HL-60 (cell line): Measurements from ENCODE around the gene XRCC5.

Source experiments
- DNase-seq, 2 experiments: peaks; one replicate each; pipeline ENCODE4 v3.0.0-alpha.2; 2010 to 2020; ENCODE audit warnings: low read depth in 1 of 2, low spot score in 1 of 2
- H3K27ac ChIP-seq: fragments of 250-450 bp; sonication (Bioruptor Pico); replicated peaks from 2 replicates; pipeline ENCODE4 v1.5.1; 2020; ENCODE audit warnings: mild to moderate bottlenecking, moderate library complexity
- H3K27me3 ChIP-seq: fragments of 250-450 bp; sonication (Bioruptor Pico); 2 replicates; pipeline ENCODE4 v1.5.1; 2021; ENCODE audit warnings: mild to moderate bottlenecking, moderate library complexity; ENCODE audit not compliant: insufficient read depth, poor library complexity, severe bottlenecking
- H3K4me3 ChIP-seq: replicated peaks from 2 replicates; pipeline ENCODE4 v1.5.1; 2011; ENCODE audit warnings: mild to moderate bottlenecking, control low read depth, low read length; ENCODE audit not compliant: insufficient read depth
- GABPA ChIP-seq: IDR thresholded peaks from 2 replicates; pipeline ENCODE4 v1.6.1; 2012; ENCODE audit warnings: low read depth
- POLR2AphosphoS5 ChIP-seq: IDR thresholded peaks from 2 replicates; pipeline ENCODE4 v1.6.1; 2012; ENCODE audit warnings: low read depth
- SPI1 ChIP-seq: IDR thresholded peaks from 2 replicates; pipeline ENCODE4 v1.6.1; 2012; ENCODE audit warnings: low read depth, mild to moderate bottlenecking, borderline replicate concordance
- TF ChIP-seq, protein P1 (sequence below): IDR thresholded peaks from 2 replicates; pipeline ENCODE4 v1.6.1; 2012; ENCODE audit warnings: low read depth; ENCODE audit not compliant: insufficient replicate concordance
- TF ChIP-seq, protein P2 (sequence below): IDR thresholded peaks from one replicate; pipeline ENCODE4 v1.5.1; 2011; ENCODE audit warnings: low read length, control low read depth, inconsistent platforms; ENCODE audit not compliant: insufficient read depth

Gene XRCC5

DNA sequence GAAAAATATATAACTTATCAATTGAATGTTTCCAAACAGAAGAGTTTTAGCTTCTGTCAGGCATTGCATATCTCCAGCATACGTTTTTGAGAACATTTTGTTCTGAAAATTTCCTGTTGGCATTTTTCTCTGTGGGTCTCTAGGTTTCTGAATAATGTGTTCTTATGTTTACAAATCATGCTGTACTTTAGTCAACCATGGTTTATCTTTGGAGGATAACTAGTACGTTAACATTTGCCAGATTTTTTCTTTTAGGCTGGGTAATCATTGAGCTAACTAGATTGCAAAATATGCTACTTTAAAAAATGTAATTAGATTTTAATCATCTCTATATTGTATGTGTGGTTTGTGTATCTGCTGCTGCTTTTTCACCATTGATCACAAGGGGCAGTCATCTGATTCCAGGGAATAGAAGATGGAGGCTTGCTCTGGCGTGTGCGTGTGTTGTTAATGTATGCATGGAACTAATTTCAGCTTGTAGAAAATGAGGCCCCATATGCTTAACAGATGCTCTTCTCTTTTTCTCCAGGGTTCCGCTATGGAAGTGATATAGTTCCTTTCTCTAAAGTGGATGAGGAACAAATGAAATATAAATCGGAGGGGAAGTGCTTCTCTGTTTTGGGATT lies 21.3 kb downstream of the XRCC5 start:
- no peak for DNase-seq
- peak overlapping the region; percentile 1; the same call in 1 of the 2 replicates for H3K27ac ChIP-seq
- no peaks in the 10 kb centered on the region for H3K27me3 ChIP-seq
- TF ChIP-seq POLR2AphosphoS5 (no peak), SPI1 (no peak), GABPA (no peak)
- TF ChIP-seq, protein P1, sequence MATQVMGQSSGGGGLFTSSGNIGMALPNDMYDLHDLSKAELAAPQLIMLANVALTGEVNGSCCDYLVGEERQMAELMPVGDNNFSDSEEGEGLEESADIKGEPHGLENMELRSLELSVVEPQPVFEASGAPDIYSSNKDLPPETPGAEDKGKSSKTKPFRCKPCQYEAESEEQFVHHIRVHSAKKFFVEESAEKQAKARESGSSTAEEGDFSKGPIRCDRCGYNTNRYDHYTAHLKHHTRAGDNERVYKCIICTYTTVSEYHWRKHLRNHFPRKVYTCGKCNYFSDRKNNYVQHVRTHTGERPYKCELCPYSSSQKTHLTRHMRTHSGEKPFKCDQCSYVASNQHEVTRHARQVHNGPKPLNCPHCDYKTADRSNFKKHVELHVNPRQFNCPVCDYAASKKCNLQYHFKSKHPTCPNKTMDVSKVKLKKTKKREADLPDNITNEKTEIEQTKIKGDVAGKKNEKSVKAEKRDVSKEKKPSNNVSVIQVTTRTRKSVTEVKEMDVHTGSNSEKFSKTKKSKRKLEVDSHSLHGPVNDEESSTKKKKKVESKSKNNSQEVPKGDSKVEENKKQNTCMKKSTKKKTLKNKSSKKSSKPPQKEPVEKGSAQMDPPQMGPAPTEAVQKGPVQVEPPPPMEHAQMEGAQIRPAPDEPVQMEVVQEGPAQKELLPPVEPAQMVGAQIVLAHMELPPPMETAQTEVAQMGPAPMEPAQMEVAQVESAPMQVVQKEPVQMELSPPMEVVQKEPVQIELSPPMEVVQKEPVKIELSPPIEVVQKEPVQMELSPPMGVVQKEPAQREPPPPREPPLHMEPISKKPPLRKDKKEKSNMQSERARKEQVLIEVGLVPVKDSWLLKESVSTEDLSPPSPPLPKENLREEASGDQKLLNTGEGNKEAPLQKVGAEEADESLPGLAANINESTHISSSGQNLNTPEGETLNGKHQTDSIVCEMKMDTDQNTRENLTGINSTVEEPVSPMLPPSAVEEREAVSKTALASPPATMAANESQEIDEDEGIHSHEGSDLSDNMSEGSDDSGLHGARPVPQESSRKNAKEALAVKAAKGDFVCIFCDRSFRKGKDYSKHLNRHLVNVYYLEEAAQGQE, result no peak
- TF ChIP-seq, protein P2, sequence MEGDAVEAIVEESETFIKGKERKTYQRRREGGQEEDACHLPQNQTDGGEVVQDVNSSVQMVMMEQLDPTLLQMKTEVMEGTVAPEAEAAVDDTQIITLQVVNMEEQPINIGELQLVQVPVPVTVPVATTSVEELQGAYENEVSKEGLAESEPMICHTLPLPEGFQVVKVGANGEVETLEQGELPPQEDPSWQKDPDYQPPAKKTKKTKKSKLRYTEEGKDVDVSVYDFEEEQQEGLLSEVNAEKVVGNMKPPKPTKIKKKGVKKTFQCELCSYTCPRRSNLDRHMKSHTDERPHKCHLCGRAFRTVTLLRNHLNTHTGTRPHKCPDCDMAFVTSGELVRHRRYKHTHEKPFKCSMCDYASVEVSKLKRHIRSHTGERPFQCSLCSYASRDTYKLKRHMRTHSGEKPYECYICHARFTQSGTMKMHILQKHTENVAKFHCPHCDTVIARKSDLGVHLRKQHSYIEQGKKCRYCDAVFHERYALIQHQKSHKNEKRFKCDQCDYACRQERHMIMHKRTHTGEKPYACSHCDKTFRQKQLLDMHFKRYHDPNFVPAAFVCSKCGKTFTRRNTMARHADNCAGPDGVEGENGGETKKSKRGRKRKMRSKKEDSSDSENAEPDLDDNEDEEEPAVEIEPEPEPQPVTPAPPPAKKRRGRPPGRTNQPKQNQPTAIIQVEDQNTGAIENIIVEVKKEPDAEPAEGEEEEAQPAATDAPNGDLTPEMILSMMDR, result no peak
- no peak overlapping the region for H3K4me3 ChIP-seq

DNA sequence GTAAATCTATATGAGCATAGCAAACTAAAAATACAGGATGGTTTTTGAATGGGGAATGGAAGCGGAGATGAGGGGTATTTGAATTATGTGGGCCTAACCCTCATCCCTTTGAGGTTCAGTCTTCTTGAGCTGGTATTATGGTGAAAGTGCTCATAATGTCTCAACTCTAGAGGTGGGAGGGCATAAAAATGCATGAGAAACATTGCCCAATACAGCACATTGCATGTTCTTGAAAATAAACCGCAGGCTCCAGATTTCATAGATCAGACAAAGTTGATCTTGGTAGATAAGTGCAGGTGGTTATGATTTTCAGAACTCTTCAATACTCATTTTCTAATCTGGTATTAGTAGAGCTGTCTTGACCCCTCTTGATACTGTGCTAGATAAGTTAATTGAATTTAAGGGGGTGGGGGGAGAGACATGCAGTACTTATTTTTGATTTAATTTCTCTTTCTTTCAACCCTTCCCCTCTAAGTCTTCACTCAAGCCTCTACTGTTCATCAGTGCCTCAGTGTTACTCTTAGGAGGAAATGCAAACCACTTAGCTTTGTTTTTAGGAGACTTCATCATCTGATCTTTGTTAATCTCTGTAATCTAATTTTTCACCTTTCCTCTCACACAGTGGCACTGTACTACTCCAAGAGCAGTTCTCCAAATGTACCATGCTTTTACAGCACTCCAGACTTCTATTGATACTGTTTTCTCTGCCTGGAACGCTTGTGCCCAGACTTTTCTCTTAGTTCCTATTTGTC lies 22.2 kb downstream of the XRCC5 start:
- peak in 1 of 2 experiments; percentile 55 for DNase-seq
- Histone ChIP-seq H3K27me3 (no peaks in the 10 kb centered on the region), H3K4me3 (no peak overlapping the region), H3K27ac (peak overlapping the region; percentile 44; the same call in 1 of the 2 replicates)
- TF ChIP-seq, protein P1, result no peak
- TF ChIP-seq GABPA (no peak), POLR2AphosphoS5 (no peak), SPI1 (no peak)
- TF ChIP-seq, protein P2, result no peak

DNA sequence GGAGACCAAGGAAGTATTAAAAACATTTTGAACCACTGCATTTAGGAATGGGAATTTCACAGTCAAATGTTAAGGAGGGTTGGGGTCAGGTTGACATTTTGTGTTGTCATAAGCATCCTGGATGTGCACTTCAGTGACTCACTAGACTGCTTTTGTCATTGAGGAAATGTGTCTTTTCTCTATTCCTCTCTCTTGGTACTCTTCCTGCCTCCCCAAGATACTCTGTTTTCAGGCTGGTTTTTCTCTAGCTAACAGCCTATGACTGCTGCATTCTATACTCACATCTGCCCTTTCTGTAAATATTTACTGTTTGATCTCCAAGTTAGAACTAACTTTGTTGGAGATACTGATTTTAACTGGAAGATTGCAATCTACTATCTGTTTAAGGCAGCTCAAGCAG lies 23.4 kb downstream of the XRCC5 start:
- H3K4me3 ChIP-seq, result no peak overlapping the region
- no peak for TF ChIP-seq GABPA
- H3K27ac ChIP-seq, result peak overlapping the region; percentile 44; the same call in 1 of the 2 replicates
- no peaks in the 10 kb centered on the region for H3K27me3 ChIP-seq
- no peak for DNase-seq

DNA sequence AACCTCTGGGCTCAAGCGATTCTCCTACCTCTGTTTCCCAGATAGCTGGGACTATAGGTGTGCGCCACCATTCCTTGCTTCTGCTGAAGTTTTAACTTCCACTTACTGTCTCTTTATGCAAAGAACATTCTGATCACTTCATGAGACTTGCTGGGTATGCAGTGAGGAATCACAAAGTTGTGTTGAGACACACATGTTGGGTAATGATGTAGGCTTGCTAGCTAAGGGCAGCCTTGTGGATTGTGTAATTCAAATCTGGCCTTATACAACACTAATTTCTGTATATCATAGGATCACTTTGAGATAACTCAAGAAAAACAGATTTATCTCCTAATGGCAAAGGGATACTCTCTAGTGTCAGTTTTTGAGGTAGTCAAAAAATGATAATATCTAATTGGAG lies 24.2 kb downstream of the XRCC5 start:
- H3K27me3 ChIP-seq, result no peaks in the 10 kb centered on the region
- TF ChIP-seq, protein P2, result no peak
- no peak for TF ChIP-seq SPI1
- TF ChIP-seq, protein P1, result no peak
- TF ChIP-seq GABPA, result no peak
- TF ChIP-seq POLR2AphosphoS5, result no peak
- peak in 1 of 2 experiments; percentile 72 for DNase-seq
- H3K4me3 ChIP-seq, result no peak overlapping the region
- peak overlapping the region; percentile 44; the same call in 1 of the 2 replicates for H3K27ac ChIP-seq
